Neural cell (in vitro differentiated cells): ENCODE data around the gene PLP2. TPM values are rescaled to one million over a fixed set of nuclear protein-coding genes. Genes with fewer than 3 reads are reported as not detected.

ENCODE experiments used
- H2AFZ ChIP-seq: fragments of 200-600, 300-800 bp; sonication (generic), shearing (Covaris generic); 2 replicates; pipeline ENCODE4 v1.6.0; 2014; ENCODE audit warnings: low read depth, mild to moderate bottlenecking, antibody characterized with exemption, low read length, moderate library complexity
- H3F3A ChIP-seq: fragments of 200-600 bp; shearing (Covaris generic); 2 replicates; pipeline ENCODE4 v1.6.1; 2016; ENCODE audit warnings: mild to moderate bottlenecking, moderate library complexity, mixed read lengths, antibody characterized with exemption, low read length; ENCODE audit not compliant: insufficient read depth, poor library complexity, severe bottlenecking
- H3K27ac ChIP-seq: fragments of 200-600, 300-800 bp; sonication (generic), shearing (Covaris generic); 2 replicates; pipeline ENCODE4 v1.5.1; 2014; ENCODE audit warnings: mild to moderate bottlenecking, low read length, moderate library complexity
- H3K27me3 ChIP-seq: fragments of 300-800, 200-600 bp; sonication (generic), shearing (Covaris generic); 2 replicates; pipeline ENCODE4 v1.6.0; 2014; ENCODE audit warnings: mild to moderate bottlenecking, low read depth, low read length, moderate library complexity; ENCODE audit not compliant: insufficient read depth
- H3K36me3 ChIP-seq: fragments of 300-800, 200-600 bp; sonication (generic), shearing (Covaris generic); 2 replicates; pipeline ENCODE4 v1.5.1; 2014; ENCODE audit warnings: mild to moderate bottlenecking, antibody characterized with exemption, low read length, moderate library complexity; ENCODE audit not compliant: insufficient read depth
- H3K4me2 ChIP-seq: fragments of 300-800, 200-600 bp; sonication (generic), shearing (Covaris generic); 2 replicates; pipeline ENCODE4 v1.6.0; 2014; ENCODE audit warnings: mild to moderate bottlenecking, low read length
- H3K4me3 ChIP-seq: fragments of 300-800, 200-600 bp; sonication (generic), shearing (Covaris generic); 2 replicates; pipeline ENCODE4 v1.5.1; 2014; ENCODE audit warnings: mild to moderate bottlenecking, low read length, moderate library complexity
- H3K79me2 ChIP-seq: fragments of 200-600 bp; shearing (Covaris generic); replicated peaks from 2 replicates; pipeline ENCODE4 v1.6.0; 2014; ENCODE audit warnings: mild to moderate bottlenecking, low read length, moderate library complexity; ENCODE audit not compliant: insufficient read depth
- H3K9ac ChIP-seq: fragments of 300-800, 200-600 bp; sonication (generic), shearing (Covaris generic); 2 replicates; pipeline ENCODE4 v1.6.1; 2016; ENCODE audit warnings: mild to moderate bottlenecking, low read length, mixed read lengths
- H3K9me2 ChIP-seq: fragments of 200-600 bp; shearing (Covaris generic); 2 replicates; pipeline ENCODE4 v1.6.1; 2016; ENCODE audit warnings: mild to moderate bottlenecking, low read length, mixed read lengths; ENCODE audit not compliant: insufficient read depth
- H3K9me3 ChIP-seq: fragments of 200-600, 300-800 bp; sonication (generic), shearing (Covaris generic); 2 replicates; pipeline ENCODE4 v1.6.1; 2016; ENCODE audit warnings: mild to moderate bottlenecking, mixed run types, low read length, moderate library complexity, mixed read lengths
- H4K20me1 ChIP-seq: fragments of 200-600 bp; shearing (Covaris generic); 2 replicates; pipeline ENCODE4 v1.6.1; 2016; ENCODE audit warnings: mild to moderate bottlenecking, mixed run types; ENCODE audit not compliant: insufficient read depth
- CTCF ChIP-seq: fragments of 450-650 bp; IDR thresholded peaks from 2 replicates; pipeline ENCODE4 v1.5.1; 2014; ENCODE audit warnings: antibody characterized with exemption, mild to moderate bottlenecking, moderate library complexity; ENCODE audit not compliant: poor library complexity, severe bottlenecking
- EP300 ChIP-seq: fragments of 450-650 bp; conservative IDR thresholded peaks from 2 replicates; pipeline ENCODE4 v1.6.1; 2014; ENCODE audit warnings: antibody characterized with exemption, mild to moderate bottlenecking, moderate library complexity; ENCODE audit not compliant: poor library complexity, severe bottlenecking
- EZH2 ChIP-seq: fragments of 200-600, 300-800 bp; shearing (Covaris generic), sonication (generic); IDR thresholded peaks from 2 replicates; pipeline ENCODE4 v1.6.1; 2014; ENCODE audit warnings: antibody characterized with exemption, low read length, borderline replicate concordance, mild to moderate bottlenecking; ENCODE audit not compliant: insufficient read depth, poor library complexity, severe bottlenecking
- MXI1 ChIP-seq: fragments of 450-650 bp; conservative IDR thresholded peaks from 2 replicates; pipeline ENCODE4 v1.6.1; 2014; ENCODE audit warnings: antibody characterized with exemption, mild to moderate bottlenecking; ENCODE audit not compliant: poor library complexity, severe bottlenecking
- POLR2AphosphoS5 ChIP-seq: IDR thresholded peaks from 2 replicates; pipeline ENCODE4 v1.6.1; 2012
- RAD21 ChIP-seq: fragments of 450-650 bp; conservative IDR thresholded peaks from 2 replicates; pipeline ENCODE4 v1.6.1; 2014; ENCODE audit warnings: antibody characterized with exemption, mild to moderate bottlenecking, moderate library complexity
- REST ChIP-seq: IDR thresholded peaks from 2 replicates; pipeline ENCODE4 v1.6.1; 2012; ENCODE audit warnings: borderline replicate concordance
- SMC3 ChIP-seq: fragments of 450-650 bp; conservative IDR thresholded peaks from 2 replicates; pipeline ENCODE4 v1.6.1; 2014; ENCODE audit warnings: antibody characterized with exemption, mild to moderate bottlenecking, moderate library complexity; ENCODE audit not compliant: poor library complexity
- TAF1 ChIP-seq: IDR thresholded peaks from 2 replicates; pipeline ENCODE4 v1.6.1; 2012; ENCODE audit warnings: low read depth
- polyA plus RNA-seq: library from polyadenylated mRNA; depleted of rRNA; stranded (reverse); fragments of >200 nt; gene quantifications from 2 replicates; pipeline ENCODE4 v1.2.3, GENCODE V29; 2014

PLP2 gene
- polyA plus RNA-seq, 1 donor from 2014 or later: not detected

GRCh38 chrX:49191574-49192011 is 19.9 kb downstream of the PLP2 start:
- peak overlapping the region; percentile 70 for H3K9ac ChIP-seq
- H3K4me3 ChIP-seq: peak overlapping the region; percentile 68
- H3K36me3 ChIP-seq: no peaks in the 10 kb centered on the region
- H3K79me2 ChIP-seq: no peaks in the 10 kb centered on the region
- no peaks in the 10 kb centered on the region for H3K27me3 ChIP-seq
- no peak overlapping the region for H2AFZ ChIP-seq
- peak; percentile 11 for TF ChIP-seq SMC3
- TF ChIP-seq MXI1: peak; percentile 19
- TF ChIP-seq EZH2: no peak
- H3K4me2 ChIP-seq: peak overlapping the region; percentile 30
- H3K27ac ChIP-seq: peak overlapping the region; percentile 80
- H4K20me1 ChIP-seq: no peaks in the 10 kb centered on the region
- no peaks in the 10 kb centered on the region for H3K9me3 ChIP-seq
- no peaks in the 10 kb centered on the region for H3F3A ChIP-seq
- no peaks in the 10 kb centered on the region for H3K9me2 ChIP-seq

GRCh38 chrX:49192722-49193328 is 21.1 kb downstream of the PLP2 start:
- Histone ChIP-seq H3K9me2 (no peaks in the 10 kb centered on the region), H3K4me3 (no peak overlapping the region), H4K20me1 (no peaks in the 10 kb centered on the region), H3K4me2 (no peak overlapping the region), H3K27me3 (no peaks in the 10 kb centered on the region), H3K27ac (no peak overlapping the region), H3K9ac (no peak overlapping the region), H3K79me2 (no peaks in the 10 kb centered on the region), H3K9me3 (no peaks in the 10 kb centered on the region), H3F3A (no peaks in the 10 kb centered on the region), H3K36me3 (no peaks in the 10 kb centered on the region), H2AFZ (no peak overlapping the region)
- TF ChIP-seq EZH2 (no peak), EP300 (no peak), TAF1 (no peak), REST (no peak), MXI1 (no peak), POLR2AphosphoS5 (no peak), SMC3 (peak; percentile 64), RAD21 (peak; percentile 53), CTCF (peak; percentile 65)
